ENCODE results near the gene KNTC1. TPM values are rescaled to one million over a fixed set of nuclear protein-coding genes. Genes with fewer than 3 reads are reported as not detected.

KNTC1 gene
- total and polyA plus RNA-seq, 2 of the 8 experiments (the other 6 are each of a cell fraction or from before 2014, with no cell fraction given), result 52.7 to 80.2 TPM

- TF ChIP-seq CHD7 (IDR thresholded peaks at IDR 0.05; ENCODE audit: insufficient replicate concordance, low read length) (no peak), PHF8 (conservative IDR thresholded peaks at IDR 0.05; ENCODE audit: low read depth, low read length) (no peak), GABPA (IDR thresholded peaks at IDR 0.05; ENCODE audit: borderline replicate concordance, insufficient read depth, low read length) (no peak)
These were observed 69.8 kb downstream of the KNTC1 start (continued) for GRCh38 chr12:122596838-122597237.
